Measurements from ENCODE around the gene PRRX1.

PRRX1 gene

DNA sequence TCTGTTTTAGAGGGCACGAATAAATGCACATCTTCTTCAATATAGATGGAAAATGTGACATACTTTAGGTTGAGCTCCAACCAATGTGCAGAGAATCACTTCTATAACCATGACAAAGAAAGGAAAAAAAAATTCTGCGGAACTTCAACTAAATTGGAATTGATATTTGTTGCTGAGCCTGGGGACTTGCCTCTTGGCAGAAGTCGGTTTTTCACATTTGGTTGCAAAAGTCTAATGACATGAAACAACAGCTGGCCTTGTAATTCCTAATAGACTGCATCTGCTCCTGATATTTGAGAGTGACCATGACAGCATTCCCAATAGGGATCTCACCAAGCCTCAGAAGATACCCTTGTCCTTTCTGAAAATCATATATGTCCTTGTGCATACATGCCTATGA is 112.8 kb downstream of the PRRX1 start:
- DNase-seq: no peak

Data from KG1 (cell line).